Erythroblast (primary cell): Measurements from ENCODE around the gene TMEM35B.

Experiments used
- GATA1 ChIP-seq: IDR thresholded peaks from 2 replicates; pipeline ENCODE4 v1.6.1; 2011; ENCODE audit warnings: low read depth, mild to moderate bottlenecking, control low read depth, low read length, moderate library complexity
- POLR2A ChIP-seq: IDR thresholded peaks from 2 replicates; pipeline ENCODE4 v1.6.1; 2011; ENCODE audit warnings: mild to moderate bottlenecking, low read length

DNA sequence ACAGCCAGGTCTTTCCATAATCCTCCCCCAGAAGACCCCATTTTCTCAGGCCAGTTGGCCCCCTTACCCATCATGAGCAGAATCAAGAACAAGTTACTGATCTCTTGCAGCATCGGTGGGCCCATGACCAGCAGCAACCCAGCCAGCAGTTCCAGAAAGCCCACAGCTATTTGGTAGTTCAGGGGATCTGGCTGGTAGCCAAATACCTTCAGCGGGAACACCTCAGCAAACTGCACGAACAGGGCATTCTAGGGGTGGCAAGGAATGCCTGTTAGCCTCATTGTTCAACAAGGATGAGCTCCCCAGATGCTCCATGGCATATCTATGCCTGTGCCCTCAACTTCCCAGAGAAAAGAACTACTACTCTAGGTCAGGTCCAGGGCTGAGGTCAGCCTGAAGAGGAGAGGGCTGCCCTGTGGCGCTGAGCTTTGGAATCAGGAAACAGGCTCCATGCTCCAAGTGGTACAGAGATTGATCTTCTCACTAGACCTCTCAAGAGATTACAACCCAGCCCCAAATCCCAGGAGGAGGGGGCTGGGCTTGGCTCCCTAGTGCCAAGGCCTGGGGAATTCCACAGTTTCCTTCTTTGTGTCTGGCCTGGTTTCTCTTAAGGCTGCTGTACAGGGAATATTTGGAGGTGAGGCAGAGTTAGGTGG lies 1.3 kb downstream of the TMEM35B start:
- no peak for TF ChIP-seq POLR2A
- TF ChIP-seq GATA1: no peak
